ENCODE measurements around the gene GAS7. TPM values are rescaled to one million over a fixed set of nuclear protein-coding genes. Genes with fewer than 3 reads are reported as not detected.

The GAS7 gene
- total RNA-seq, 1 donor from 2014 or later: 2.0 TPM

DNA sequence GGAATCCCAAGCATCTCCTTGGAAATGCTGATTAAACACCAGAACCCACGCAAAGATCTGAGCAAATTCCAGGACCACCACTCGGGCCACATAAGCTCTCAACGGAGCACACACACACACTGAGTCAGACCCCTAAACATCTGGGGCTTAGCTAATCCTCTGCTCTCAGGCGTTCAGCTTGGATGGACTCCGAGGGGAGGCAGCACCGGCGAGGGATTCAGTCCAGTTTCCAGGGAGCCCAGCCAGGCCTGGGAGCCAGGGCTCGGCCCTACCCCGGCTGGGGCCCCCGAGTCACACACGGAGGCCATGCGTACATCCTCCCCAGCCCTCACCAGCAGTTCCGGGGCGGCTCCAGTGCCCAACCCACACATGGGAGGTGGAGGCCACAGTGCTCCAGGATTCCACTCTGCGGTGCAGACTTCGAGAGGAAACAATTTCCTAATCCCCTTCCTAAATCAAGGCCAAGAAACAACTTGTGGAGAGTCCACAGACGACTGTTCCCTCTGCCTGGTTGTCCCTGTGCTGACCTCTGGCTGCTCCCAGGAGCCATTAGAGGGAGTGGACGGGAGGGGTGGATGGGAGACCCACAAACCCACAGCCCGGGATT lies 70.5 kb downstream of the GAS7 start:
- peaks cover 2% of the 10 kb centered on the region for H3K27me3 Mint-ChIP-seq (ENCODE audit: unreplicated experiment)
- no peaks in the 10 kb centered on the region for H3K36me3 Mint-ChIP-seq (ENCODE audit: unreplicated experiment)
- H3K4me3 Mint-ChIP-seq (ENCODE audit: unreplicated experiment): no peak overlapping the region
- no peaks in the 10 kb centered on the region for H3K4me1 Mint-ChIP-seq (ENCODE audit: low read depth, unreplicated experiment)
- H3K9me3 Mint-ChIP-seq (ENCODE audit: unreplicated experiment): peaks cover 2% of the 10 kb centered on the region
- no peak for DNase-seq
- TF ChIP-seq, protein P1, sequence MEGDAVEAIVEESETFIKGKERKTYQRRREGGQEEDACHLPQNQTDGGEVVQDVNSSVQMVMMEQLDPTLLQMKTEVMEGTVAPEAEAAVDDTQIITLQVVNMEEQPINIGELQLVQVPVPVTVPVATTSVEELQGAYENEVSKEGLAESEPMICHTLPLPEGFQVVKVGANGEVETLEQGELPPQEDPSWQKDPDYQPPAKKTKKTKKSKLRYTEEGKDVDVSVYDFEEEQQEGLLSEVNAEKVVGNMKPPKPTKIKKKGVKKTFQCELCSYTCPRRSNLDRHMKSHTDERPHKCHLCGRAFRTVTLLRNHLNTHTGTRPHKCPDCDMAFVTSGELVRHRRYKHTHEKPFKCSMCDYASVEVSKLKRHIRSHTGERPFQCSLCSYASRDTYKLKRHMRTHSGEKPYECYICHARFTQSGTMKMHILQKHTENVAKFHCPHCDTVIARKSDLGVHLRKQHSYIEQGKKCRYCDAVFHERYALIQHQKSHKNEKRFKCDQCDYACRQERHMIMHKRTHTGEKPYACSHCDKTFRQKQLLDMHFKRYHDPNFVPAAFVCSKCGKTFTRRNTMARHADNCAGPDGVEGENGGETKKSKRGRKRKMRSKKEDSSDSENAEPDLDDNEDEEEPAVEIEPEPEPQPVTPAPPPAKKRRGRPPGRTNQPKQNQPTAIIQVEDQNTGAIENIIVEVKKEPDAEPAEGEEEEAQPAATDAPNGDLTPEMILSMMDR (IDR thresholded peaks at IDR 0.05; ENCODE audit: partially characterized antibody, unreplicated experiment): no peak
- H3K27ac Mint-ChIP-seq (ENCODE audit: unreplicated experiment): no peak overlapping the region

DNA sequence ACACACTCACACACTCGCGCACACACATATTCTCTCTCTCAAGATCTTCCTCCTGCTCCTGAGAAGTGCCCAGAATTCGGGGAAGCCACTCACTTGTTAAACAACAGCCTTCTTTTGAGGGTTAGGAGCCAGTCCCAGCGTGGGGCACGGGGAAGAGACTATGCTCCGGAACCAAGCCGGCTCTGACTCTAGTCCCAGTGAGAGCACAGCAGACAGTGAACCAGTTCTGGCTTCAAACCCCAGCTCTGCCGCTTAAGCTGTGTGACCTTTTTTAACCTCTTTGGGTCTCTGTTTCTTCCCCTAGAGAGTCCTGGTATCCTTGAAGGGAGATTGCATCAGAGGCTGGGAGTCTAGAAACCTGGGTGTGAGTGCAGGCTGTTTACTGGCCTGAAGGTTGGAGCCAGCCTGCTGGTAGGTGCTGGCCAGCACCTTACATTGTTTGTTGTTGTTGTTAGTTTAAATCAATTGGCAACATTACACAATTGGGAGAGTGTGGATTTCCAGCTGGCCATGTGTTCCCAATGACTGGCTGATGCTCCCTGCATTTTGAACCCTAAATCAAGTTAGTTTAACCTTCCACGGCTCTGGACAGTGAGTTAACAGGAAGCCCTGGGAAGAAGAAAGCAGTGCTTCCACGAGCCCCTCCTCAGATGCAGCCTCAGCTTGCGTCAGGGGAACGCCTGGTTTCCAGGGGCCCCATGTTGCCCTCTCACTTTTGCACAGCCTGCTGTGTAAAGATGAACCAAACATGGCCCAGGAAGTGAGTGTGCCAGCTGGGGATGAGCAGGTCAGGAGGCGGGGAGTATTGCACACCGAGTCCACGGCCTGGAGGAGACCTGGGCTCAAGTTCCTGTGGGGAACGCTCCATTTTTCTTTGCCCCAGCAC lies 71.5 kb downstream of the GAS7 start:
- no peak for DNase-seq
- Mint-ChIP-seq H3K4me3 (ENCODE audit: unreplicated experiment) (no peak overlapping the region), H3K4me1 (ENCODE audit: low read depth, unreplicated experiment) (peaks cover 4% of the 10 kb centered on the region), H3K9me3 (ENCODE audit: unreplicated experiment) (peaks cover 2% of the 10 kb centered on the region), H3K36me3 (ENCODE audit: unreplicated experiment) (no peaks in the 10 kb centered on the region), H3K27me3 (ENCODE audit: unreplicated experiment) (peaks cover 5% of the 10 kb centered on the region), H3K27ac (ENCODE audit: unreplicated experiment) (no peak overlapping the region)
- TF ChIP-seq, protein P1 (IDR thresholded peaks at IDR 0.05; ENCODE audit: partially characterized antibody, unreplicated experiment): no peak

DNA sequence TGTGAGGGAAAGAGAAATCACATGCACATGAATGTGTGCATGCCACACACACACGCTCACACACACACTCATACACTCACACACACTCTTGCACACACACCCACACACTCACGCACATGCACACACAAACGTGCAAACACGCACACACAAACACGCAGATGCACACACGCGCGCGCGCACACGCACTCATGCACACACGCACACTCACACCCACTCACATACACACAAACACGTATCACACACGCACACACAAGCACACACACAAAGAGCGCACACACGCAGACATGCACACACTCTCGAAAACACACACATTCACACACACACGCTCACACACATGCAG lies 72.2 kb downstream of the GAS7 start:
- peaks cover 5% of the 10 kb centered on the region for H3K4me1 Mint-ChIP-seq (ENCODE audit: low read depth, unreplicated experiment)
- no peak for DNase-seq
- H3K27ac Mint-ChIP-seq (ENCODE audit: unreplicated experiment): no peak overlapping the region
- TF ChIP-seq, protein P1 (IDR thresholded peaks at IDR 0.05; ENCODE audit: partially characterized antibody, unreplicated experiment): no peak
- no peak overlapping the region for H3K4me3 Mint-ChIP-seq (ENCODE audit: unreplicated experiment)
- H3K9me3 Mint-ChIP-seq (ENCODE audit: unreplicated experiment): peaks cover 3% of the 10 kb centered on the region
- H3K27me3 Mint-ChIP-seq (ENCODE audit: unreplicated experiment): peaks cover 5% of the 10 kb centered on the region
- no peaks in the 10 kb centered on the region for H3K36me3 Mint-ChIP-seq (ENCODE audit: unreplicated experiment)

DNA sequence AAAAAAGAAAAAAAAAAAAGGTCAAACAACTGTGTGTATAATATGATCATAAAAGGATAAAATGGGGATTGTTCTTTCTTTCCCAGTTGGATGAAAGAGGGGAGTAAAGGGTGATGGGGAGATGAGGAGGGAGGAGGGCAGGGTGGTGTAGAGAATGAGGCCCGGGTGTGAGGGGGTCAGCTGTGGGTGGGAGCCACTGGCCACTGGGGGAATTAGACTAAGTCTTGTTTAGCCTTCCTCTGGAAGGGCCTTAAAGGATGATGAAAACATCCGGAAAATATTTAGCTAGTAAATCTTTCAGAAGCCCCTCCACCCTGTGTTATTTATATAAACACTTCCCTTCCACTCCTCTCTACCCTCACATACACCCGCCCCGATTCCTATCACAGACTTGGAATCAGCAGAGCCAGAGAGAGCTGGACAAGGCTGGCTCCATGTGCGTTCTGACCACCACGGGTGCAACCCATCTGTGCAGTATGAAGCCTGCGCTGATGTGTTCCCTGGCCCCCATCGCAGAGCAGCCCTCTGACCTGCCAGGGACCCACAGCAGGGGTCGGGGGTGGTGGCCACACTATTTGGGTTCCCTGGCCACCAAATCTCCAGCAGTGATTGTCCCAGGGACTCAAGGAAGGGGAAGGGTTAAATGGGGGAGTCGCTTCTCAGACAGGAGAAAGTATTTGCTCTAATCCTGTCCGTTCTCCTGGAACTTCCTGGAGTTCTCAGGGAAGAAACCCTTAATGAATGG lies 72.7 kb downstream of the GAS7 start:
- H3K36me3 Mint-ChIP-seq (ENCODE audit: unreplicated experiment): no peaks in the 10 kb centered on the region
- DNase-seq: no peak
- TF ChIP-seq, protein P1 (IDR thresholded peaks at IDR 0.05; ENCODE audit: partially characterized antibody, unreplicated experiment): no peak

More for the DNA sequence above, 72.7 kb downstream of the GAS7 start:
- Mint-ChIP-seq H3K4me3 (ENCODE audit: unreplicated experiment) (no peak overlapping the region), H3K4me1 (ENCODE audit: low read depth, unreplicated experiment) (peaks cover 5% of the 10 kb centered on the region), H3K9me3 (ENCODE audit: unreplicated experiment) (peaks cover 4% of the 10 kb centered on the region), H3K27ac (ENCODE audit: unreplicated experiment) (no peak overlapping the region), H3K27me3 (ENCODE audit: unreplicated experiment) (peaks cover 5% of the 10 kb centered on the region)

Measured in glutamatergic neuron (in vitro differentiated cells).